IMR-90 (cell line): ENCODE results near the gene HMCN1. TPM values are rescaled to one million over a fixed set of nuclear protein-coding genes. Genes with fewer than 3 reads are reported as not detected.

Experiments
- ATAC-seq: fragments of 200-7000 bp; cut with Tn5 transposase; 2 replicates; pipeline ENCODE4 v1.9.1; 2020; ENCODE audit warnings: low read depth, mild to moderate bottlenecking, moderate library complexity
- BruUV-seq: library from RNA; stranded (reverse); fragments of 400-500 nt; replicated peaks from 2 replicates; lab custom pipeline; 2021; lab: Mats Ljungman, UMichigan
- CTCF ChIA-PET: fragments of 300-600 bp; formaldehyde crosslinking; extraction: SDS; loops from one replicate; lab custom pipeline; 2021; ENCODE audit warnings: antibody characterized with exemption; lab: Yijun Ruan, JAX
- POLR2A ChIA-PET: fragments of 300-600 bp; sonication (Branson Sonifier 250); formaldehyde crosslinking; loops from one replicate; lab custom pipeline; 2022; ENCODE audit warnings: antibody characterized with exemption; ENCODE audit not compliant: unreplicated experiment; lab: Charles Lee
- DNase-seq: peaks from one replicate; pipeline ENCODE4 v3.0.0; 2013
- H2AFZ ChIP-seq: replicated peaks from 2 replicates; pipeline ENCODE3; 2013; ENCODE audit warnings: low read length, mild to moderate bottlenecking; ENCODE audit not compliant: poor library complexity
- H2AK5ac ChIP-seq: 2 replicates; pipeline ENCODE4 v1.6.1; 2013; ENCODE audit warnings: low read depth, low read length, inconsistent platforms
- H2AK9ac ChIP-seq: replicated peaks from 2 replicates; pipeline ENCODE3; 2013; ENCODE audit warnings: mild to moderate bottlenecking, low read depth, low read length, moderate library complexity; ENCODE audit not compliant: poor library complexity
- H2BK120ac ChIP-seq: 2 replicates; pipeline ENCODE4 v1.6.1; 2013; ENCODE audit warnings: low read depth, low read length, inconsistent platforms
- H2BK15ac ChIP-seq: 3 replicates; pipeline ENCODE4 v1.6.1; 2013; ENCODE audit warnings: low read depth, low read length, inconsistent platforms
- H2BK20ac ChIP-seq: 2 replicates; pipeline ENCODE4 v1.6.1; 2013; ENCODE audit warnings: low read depth, mild to moderate bottlenecking, inconsistent platforms, low read length, moderate library complexity
- H2BK5ac ChIP-seq: 2 replicates; pipeline ENCODE4 v1.6.1; 2013; ENCODE audit warnings: mild to moderate bottlenecking, low read depth, low read length, inconsistent platforms; ENCODE audit not compliant: poor library complexity, severe bottlenecking
- H3K14ac ChIP-seq: replicated peaks from 2 replicates; pipeline ENCODE4 v1.6.1; 2013; ENCODE audit warnings: low read depth, low read length, inconsistent platforms
- H3K18ac ChIP-seq: 2 replicates; pipeline ENCODE4 v1.6.1; 2013; ENCODE audit warnings: low read depth, low read length, control low read depth
- H3K23ac ChIP-seq: 2 replicates; pipeline ENCODE4 v1.6.1; 2013; ENCODE audit warnings: low read depth, low read length, inconsistent platforms
- H3K27ac ChIP-seq: 2 replicates; pipeline ENCODE4 v1.5.1; 2013; ENCODE audit warnings: mild to moderate bottlenecking, control low read depth, low read length; ENCODE audit not compliant: insufficient read depth
- H3K27me3 ChIP-seq: 2 replicates; pipeline ENCODE4 v1.6.1; 2013; ENCODE audit warnings: low read length; ENCODE audit not compliant: control insufficient read depth, insufficient read depth
- H3K36me3 ChIP-seq: 2 replicates; pipeline ENCODE4 v1.6.1; 2013; ENCODE audit warnings: low read length, mixed read lengths; ENCODE audit not compliant: control insufficient read depth, insufficient read depth
- H3K4ac ChIP-seq: 2 replicates; pipeline ENCODE4 v1.6.1; 2013; ENCODE audit warnings: low read depth, low read length, inconsistent platforms
- H3K4me1 ChIP-seq: 2 replicates; pipeline ENCODE4 v1.6.1; 2013; ENCODE audit warnings: low read length, mixed read lengths; ENCODE audit not compliant: control insufficient read depth, insufficient read depth
- H3K4me2 ChIP-seq: 2 replicates; pipeline ENCODE4 v1.6.1; 2013; ENCODE audit warnings: low read depth, mild to moderate bottlenecking, control low read depth, low read length, moderate library complexity
- H3K4me3 ChIP-seq: 2 replicates; pipeline ENCODE4 v1.5.1; 2013; ENCODE audit warnings: low read depth, mild to moderate bottlenecking, control low read depth, low read length, moderate library complexity; ENCODE audit not compliant: insufficient read depth
- H3K56ac ChIP-seq: 2 replicates; pipeline ENCODE4 v1.6.1; 2013; ENCODE audit warnings: low read length, inconsistent platforms; ENCODE audit not compliant: insufficient read depth; ENCODE audit errors: extremely low read depth
- H3K79me1 ChIP-seq, 2 experiments: 2 replicates each; pipeline ENCODE4 v1.6.1; 2013; ENCODE audit warnings: low read length in 2 of 2, inconsistent platforms in 1 of 2, low read depth in 1 of 2
- H3K9ac ChIP-seq: 2 replicates; pipeline ENCODE4 v1.6.1; 2013; ENCODE audit warnings: low read depth, low read length, control low read depth
- H3K9me1 ChIP-seq: 2 replicates; pipeline ENCODE4 v1.6.1; 2013; ENCODE audit warnings: low read length, inconsistent platforms; ENCODE audit not compliant: insufficient read depth
- H3K9me3 ChIP-seq: 2 replicates; pipeline ENCODE4 v1.6.1; 2013; ENCODE audit warnings: low read length; ENCODE audit not compliant: control insufficient read depth, insufficient read depth
- H4K20me1 ChIP-seq: 2 replicates; pipeline ENCODE4 v1.6.1; 2013; ENCODE audit warnings: low read length, inconsistent platforms; ENCODE audit not compliant: insufficient read depth
- H4K5ac ChIP-seq: 2 replicates; pipeline ENCODE4 v1.6.1; 2013; ENCODE audit warnings: mild to moderate bottlenecking, low read depth, low read length, control low read depth
- H4K8ac ChIP-seq, 2 experiments: 2 replicates each; pipeline ENCODE4 v1.6.1; 2013; ENCODE audit warnings: low read depth in 2 of 2, low read length in 2 of 2, control low read depth in 1 of 2, inconsistent platforms in 1 of 2
- H4K91ac ChIP-seq: 2 replicates; pipeline ENCODE4 v1.6.1; 2013; ENCODE audit warnings: low read depth, low read length, inconsistent platforms; ENCODE audit not compliant: insufficient read depth
- CHD1 ChIP-seq: IDR thresholded peaks from 2 replicates; pipeline ENCODE4 v1.6.1; 2012; ENCODE audit warnings: low read depth, low read length, improper control_type of control experiment
- MAFK ChIP-seq: IDR thresholded peaks from 2 replicates; pipeline ENCODE4 v1.6.1; 2012; ENCODE audit warnings: low read depth, low read length, improper control_type of control experiment
- MAZ ChIP-seq: IDR thresholded peaks from 2 replicates; pipeline ENCODE4 v1.6.1; 2012; ENCODE audit warnings: low read depth, mild to moderate bottlenecking, low read length, improper control_type of control experiment, moderate library complexity, borderline replicate concordance
- POLR2A ChIP-seq: IDR thresholded peaks from 2 replicates; pipeline ENCODE4 v1.6.1; 2012; ENCODE audit warnings: mild to moderate bottlenecking, low read depth, low read length
- RAD21 ChIP-seq: IDR thresholded peaks from 2 replicates; pipeline ENCODE4 v1.6.1; 2012; ENCODE audit warnings: low read length, improper control_type of control experiment
- RCOR1 ChIP-seq: IDR thresholded peaks from 2 replicates; pipeline ENCODE4 v1.6.1; 2012; ENCODE audit warnings: mild to moderate bottlenecking, low read length, improper control_type of control experiment; ENCODE audit not compliant: insufficient replicate concordance
- RFX5 ChIP-seq: IDR thresholded peaks from 2 replicates; pipeline ENCODE4 v1.8.0; 2012; ENCODE audit warnings: low read depth, mild to moderate bottlenecking, low read length, moderate library complexity
- SMC3 ChIP-seq: fragments of 150-350 bp; IDR thresholded peaks from 2 replicates; pipeline ENCODE4 v1.6.1; 2016; ENCODE audit warnings: low read depth, mild to moderate bottlenecking, antibody characterized with exemption, low read length, moderate library complexity
- WGBS, 2 experiments: methylation state at CpG; one replicate each; pipeline versions ENCODE4 v1.1.5 to v1.1.7; 2013; ENCODE audit warnings: missing lambda C conversion rate in 2 of 2; ENCODE audit not compliant: insufficient read length in 1 of 2; ENCODE audit errors: extremely low coverage in 2 of 2; 5-methylcytosine and 5-hydroxymethylcytosine counted together
- dilution Hi-C: fragments of 300-500 bp; cut with HindIII; formaldehyde crosslinking; loops from one replicate; pipeline ENCODE4 v1.14.3; 2018; ENCODE audit warnings: low sequenced_read_pairs; ENCODE audit not compliant: unreplicated experiment
- in situ Hi-C: fragments of 300-500 bp; cut with MboI; formaldehyde crosslinking; loops from 3 replicates; pipeline ENCODE4 v1.14.3; 2019; ENCODE audit warnings: low sequenced_read_pairs, inconsistent platforms, mixed read lengths
- intact Hi-C: fragments of 100-400 bp; cut with micrococcal nuclease; formaldehyde crosslinking; loops from 2 replicates; pipeline ENCODE4 v1.10.0; 2022
- polyA plus RNA-seq, 3 experiments: library from polyadenylated mRNA; depleted of rRNA; stranded (reverse); fragments of >200 nt; gene quantifications; 2 replicates each; pipeline ENCODE4 v1.2.3, GENCODE V29; 2012; ENCODE audit warnings: low replicate concordance in 1 of 3
- total RNA-seq: library from RNA; depleted of rRNA; stranded (reverse); fragments of >200 nt; gene quantifications from 2 replicates; pipeline ENCODE4 v1.2.3, GENCODE V29; 2012
- TF ChIP-seq, protein P1 (sequence below): fragments of 150-350 bp; IDR thresholded peaks from 2 replicates; pipeline ENCODE4 v1.6.1; 2017; ENCODE audit warnings: mild to moderate bottlenecking, antibody characterized with exemption, low read length, low read depth

Gene HMCN1
- total and polyA plus RNA-seq, 2 of the 4 experiments (the other 2 are of a cell fraction): 6.1 to 11.7 TPM

GRCh38 chr1:185886046-185886445, 151.9 kb downstream of the HMCN1 start:
- Histone ChIP-seq H2BK20ac (no peak overlapping the region), H3K27ac (no peak overlapping the region), H3K9ac (no peak overlapping the region), H3K9me3 (no peaks in the 10 kb centered on the region), H2AK9ac (no peak overlapping the region), H3K4me1 (no peaks in the 10 kb centered on the region), H3K4ac (no peak overlapping the region), H3K18ac (no peak overlapping the region), H4K5ac (no peak overlapping the region), H3K23ac (no peak overlapping the region), H3K4me2 (no peak overlapping the region), H2AFZ (no peak overlapping the region), H2BK120ac (no peak overlapping the region), H2BK5ac (no peak overlapping the region), H4K20me1 (no peaks in the 10 kb centered on the region), H4K91ac (no peak overlapping the region), H3K56ac (no peak overlapping the region), H3K9me1 (no peaks in the 10 kb centered on the region), H3K27me3 (no peaks in the 10 kb centered on the region), H3K14ac (no peak overlapping the region), H3K4me3 (no peak overlapping the region), H4K8ac (no peak overlapping the region), H3K36me3 (no peaks in the 10 kb centered on the region), H3K79me1 (no peaks in the 10 kb centered on the region), H2AK5ac (no peak overlapping the region), H2BK15ac (no peak overlapping the region)
- intact Hi-C loops (no loop called here), in situ Hi-C loops (no loop called here), dilution Hi-C loops (no loop called here)
- DNase-seq (no peak), ATAC-seq (no peak)
- TF ChIP-seq MAZ: no peak
- no peak for TF ChIP-seq RCOR1
- no peak for TF ChIP-seq RAD21
- TF ChIP-seq MAFK: no peak
- TF ChIP-seq SMC3: no peak
- no peak for TF ChIP-seq POLR2A
- TF ChIP-seq, protein P1, sequence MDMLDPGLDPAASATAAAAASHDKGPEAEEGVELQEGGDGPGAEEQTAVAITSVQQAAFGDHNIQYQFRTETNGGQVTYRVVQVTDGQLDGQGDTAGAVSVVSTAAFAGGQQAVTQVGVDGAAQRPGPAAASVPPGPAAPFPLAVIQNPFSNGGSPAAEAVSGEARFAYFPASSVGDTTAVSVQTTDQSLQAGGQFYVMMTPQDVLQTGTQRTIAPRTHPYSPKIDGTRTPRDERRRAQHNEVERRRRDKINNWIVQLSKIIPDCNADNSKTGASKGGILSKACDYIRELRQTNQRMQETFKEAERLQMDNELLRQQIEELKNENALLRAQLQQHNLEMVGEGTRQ: no peak
- no peak for TF ChIP-seq CHD1
- no peak for TF ChIP-seq RFX5
- no CpG with 5 or more reads among the region's 1 CpG for WGBS, 2 experiments
- POLR2A ChIA-PET: no interaction called here
- CTCF ChIA-PET: no interaction called here
- no TSS peak for BruUV-seq
